HL-60 (cell line): ENCODE data around the gene TRAF7.
"Not testable (repeated sequence)": the region's sequence is repeated elsewhere in the genome, so short reads cannot be mapped to it uniquely, and the experiment has no call there.

Source experiments
- CTCF ChIP-seq: IDR thresholded peaks from one replicate; pipeline ENCODE4 v1.5.1; 2011; ENCODE audit warnings: low read length, control low read depth, inconsistent platforms; ENCODE audit not compliant: insufficient read depth
- GABPA ChIP-seq: IDR thresholded peaks from 2 replicates; pipeline ENCODE4 v1.6.1; 2012; ENCODE audit warnings: low read depth
- POLR2AphosphoS5 ChIP-seq: IDR thresholded peaks from 2 replicates; pipeline ENCODE4 v1.6.1; 2012; ENCODE audit warnings: low read depth
- SPI1 ChIP-seq: IDR thresholded peaks from 2 replicates; pipeline ENCODE4 v1.6.1; 2012; ENCODE audit warnings: low read depth, mild to moderate bottlenecking, borderline replicate concordance
- TF ChIP-seq, protein P1 (sequence below): IDR thresholded peaks from 2 replicates; pipeline ENCODE4 v1.6.1; 2012; ENCODE audit warnings: low read depth; ENCODE audit not compliant: insufficient replicate concordance

- TF ChIP-seq POLR2AphosphoS5, CTCF, GABPA, SPI1: not testable (repeated sequence)
- TF ChIP-seq, protein P1, sequence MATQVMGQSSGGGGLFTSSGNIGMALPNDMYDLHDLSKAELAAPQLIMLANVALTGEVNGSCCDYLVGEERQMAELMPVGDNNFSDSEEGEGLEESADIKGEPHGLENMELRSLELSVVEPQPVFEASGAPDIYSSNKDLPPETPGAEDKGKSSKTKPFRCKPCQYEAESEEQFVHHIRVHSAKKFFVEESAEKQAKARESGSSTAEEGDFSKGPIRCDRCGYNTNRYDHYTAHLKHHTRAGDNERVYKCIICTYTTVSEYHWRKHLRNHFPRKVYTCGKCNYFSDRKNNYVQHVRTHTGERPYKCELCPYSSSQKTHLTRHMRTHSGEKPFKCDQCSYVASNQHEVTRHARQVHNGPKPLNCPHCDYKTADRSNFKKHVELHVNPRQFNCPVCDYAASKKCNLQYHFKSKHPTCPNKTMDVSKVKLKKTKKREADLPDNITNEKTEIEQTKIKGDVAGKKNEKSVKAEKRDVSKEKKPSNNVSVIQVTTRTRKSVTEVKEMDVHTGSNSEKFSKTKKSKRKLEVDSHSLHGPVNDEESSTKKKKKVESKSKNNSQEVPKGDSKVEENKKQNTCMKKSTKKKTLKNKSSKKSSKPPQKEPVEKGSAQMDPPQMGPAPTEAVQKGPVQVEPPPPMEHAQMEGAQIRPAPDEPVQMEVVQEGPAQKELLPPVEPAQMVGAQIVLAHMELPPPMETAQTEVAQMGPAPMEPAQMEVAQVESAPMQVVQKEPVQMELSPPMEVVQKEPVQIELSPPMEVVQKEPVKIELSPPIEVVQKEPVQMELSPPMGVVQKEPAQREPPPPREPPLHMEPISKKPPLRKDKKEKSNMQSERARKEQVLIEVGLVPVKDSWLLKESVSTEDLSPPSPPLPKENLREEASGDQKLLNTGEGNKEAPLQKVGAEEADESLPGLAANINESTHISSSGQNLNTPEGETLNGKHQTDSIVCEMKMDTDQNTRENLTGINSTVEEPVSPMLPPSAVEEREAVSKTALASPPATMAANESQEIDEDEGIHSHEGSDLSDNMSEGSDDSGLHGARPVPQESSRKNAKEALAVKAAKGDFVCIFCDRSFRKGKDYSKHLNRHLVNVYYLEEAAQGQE: not testable (repeated sequence)
Observed at GRCh38 chr16:2133797-2134196, 21.8 kb upstream of the TRAF7 start.
